ENCODE results near the gene ZFYVE27. TPM values are rescaled to one million over a fixed set of nuclear protein-coding genes. Genes with fewer than 3 reads are reported as not detected.

Gene ZFYVE27
- polyA plus RNA-seq, 3 donors: 23.6 to 40.2 (median 23.7) TPM

Other genes with a start within 250 kb of the ZFYVE27 start
- 100 to 1,000 TPM in 1 of 3 donors, 10 to 100 TPM in 2; 93.5 to 107 (median 95.0) TPM for gene MMS19, start 238.7 kb upstream of the ZFYVE27 start, polyA plus RNA-seq (ENCODE audit: insufficient read length in 3 of 3)
- 10 to 100 TPM in 1 of 3 donors, 1 to 10 TPM in 2; 6.8 to 11.7 (median 9.8) TPM for gene UBTD1, start 238.2 kb upstream of the ZFYVE27 start, polyA plus RNA-seq (ENCODE audit: insufficient read length in 3 of 3)
- gene ANKRD2, start 164.3 kb upstream of the ZFYVE27 start, polyA plus RNA-seq (ENCODE audit: insufficient read length in 3 of 3): under 1 TPM; 0.42 to 0.65 (median 0.60) TPM
- gene HOGA1, start 152.7 kb upstream of the ZFYVE27 start, polyA plus RNA-seq (ENCODE audit: insufficient read length in 3 of 3): 10 to 100 TPM; 50.6 to 63.7 (median 50.8) TPM
- gene C10orf62, start 147.4 kb upstream of the ZFYVE27 start, polyA plus RNA-seq (ENCODE audit: insufficient read length in 3 of 3): 1 to 10 TPM in 1 of 3 donors, under 1 TPM in 2; 0.27 to 1.3 (median 0.84) TPM
- 10 to 100 TPM; 21.6 to 29.5 (median 22.0) TPM for gene MORN4, start 103.6 kb upstream of the ZFYVE27 start, polyA plus RNA-seq (ENCODE audit: insufficient read length in 3 of 3)
- 10 to 100 TPM; 17.4 to 20.8 (median 18.9) TPM for gene PI4K2A, start 96.5 kb upstream of the ZFYVE27 start, polyA plus RNA-seq (ENCODE audit: insufficient read length in 3 of 3)
- gene AVPI1, start 49.9 kb upstream of the ZFYVE27 start, polyA plus RNA-seq (ENCODE audit: insufficient read length in 3 of 3): 1 to 10 TPM; 3.7 to 8.6 (median 4.3) TPM
- gene MARVELD1, start 23.4 kb upstream of the ZFYVE27 start, polyA plus RNA-seq (ENCODE audit: insufficient read length in 3 of 3): 10 to 100 TPM; 36.8 to 52.5 (median 47.4) TPM
- under 1 TPM; 0.08 to 0.11 (median 0.11) TPM for gene SFRP5, start 34.9 kb downstream of the ZFYVE27 start, polyA plus RNA-seq (ENCODE audit: insufficient read length in 3 of 3)
- under 1 TPM; 0.31 to 0.43 (median 0.41) TPM for gene GOLGA7B, start 112.7 kb downstream of the ZFYVE27 start, polyA plus RNA-seq (ENCODE audit: insufficient read length in 3 of 3)